ENCODE measurements around the gene DPP6.

Gene DPP6

DNA sequence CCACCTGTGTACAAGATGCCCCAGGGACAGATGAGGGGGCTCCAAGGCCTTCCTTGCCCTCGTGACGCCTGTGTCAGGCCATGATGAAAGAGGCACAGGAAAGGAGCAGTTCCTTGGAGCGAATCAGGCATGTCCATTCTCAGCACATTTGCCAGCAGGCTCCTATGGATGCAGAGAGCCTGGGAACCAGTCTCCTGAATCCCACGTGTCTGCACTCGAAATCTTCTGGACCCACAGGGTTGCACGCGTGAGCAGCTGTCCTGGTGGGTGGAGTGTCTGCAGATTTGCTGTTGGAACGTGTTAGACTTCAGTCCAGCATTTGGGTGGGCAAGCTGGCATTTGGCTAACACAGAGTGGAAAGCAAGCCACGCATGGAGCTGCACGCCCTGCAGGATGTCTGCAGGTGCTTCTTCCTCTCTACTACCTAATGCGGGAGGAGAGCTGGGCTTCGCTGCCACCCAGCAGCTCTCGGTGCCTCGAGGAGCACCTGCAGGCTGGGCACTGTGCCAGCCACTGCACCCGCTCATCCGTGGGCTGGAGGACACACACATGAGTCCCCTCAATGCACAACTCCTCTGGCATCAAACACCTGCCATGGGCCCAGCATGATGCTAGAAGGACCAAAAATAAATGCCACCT lies 810.1 kb downstream of the DPP6 start:
- H3K4me3 Mint-ChIP-seq: no peak overlapping the region
- H3K27ac Mint-ChIP-seq: no peak overlapping the region
- no peak for ATAC-seq (replicated peaks)
- H3K4me1 Mint-ChIP-seq: no peaks in the 10 kb centered on the region
- H3K36me3 Mint-ChIP-seq: no peaks in the 10 kb centered on the region
- no peak for DNase-seq
- no peaks in the 10 kb centered on the region for H3K9me3 Mint-ChIP-seq
- H3K27me3 Mint-ChIP-seq: peaks cover 7 to 13% of the 10 kb centered on the region in 2 donors

DNA sequence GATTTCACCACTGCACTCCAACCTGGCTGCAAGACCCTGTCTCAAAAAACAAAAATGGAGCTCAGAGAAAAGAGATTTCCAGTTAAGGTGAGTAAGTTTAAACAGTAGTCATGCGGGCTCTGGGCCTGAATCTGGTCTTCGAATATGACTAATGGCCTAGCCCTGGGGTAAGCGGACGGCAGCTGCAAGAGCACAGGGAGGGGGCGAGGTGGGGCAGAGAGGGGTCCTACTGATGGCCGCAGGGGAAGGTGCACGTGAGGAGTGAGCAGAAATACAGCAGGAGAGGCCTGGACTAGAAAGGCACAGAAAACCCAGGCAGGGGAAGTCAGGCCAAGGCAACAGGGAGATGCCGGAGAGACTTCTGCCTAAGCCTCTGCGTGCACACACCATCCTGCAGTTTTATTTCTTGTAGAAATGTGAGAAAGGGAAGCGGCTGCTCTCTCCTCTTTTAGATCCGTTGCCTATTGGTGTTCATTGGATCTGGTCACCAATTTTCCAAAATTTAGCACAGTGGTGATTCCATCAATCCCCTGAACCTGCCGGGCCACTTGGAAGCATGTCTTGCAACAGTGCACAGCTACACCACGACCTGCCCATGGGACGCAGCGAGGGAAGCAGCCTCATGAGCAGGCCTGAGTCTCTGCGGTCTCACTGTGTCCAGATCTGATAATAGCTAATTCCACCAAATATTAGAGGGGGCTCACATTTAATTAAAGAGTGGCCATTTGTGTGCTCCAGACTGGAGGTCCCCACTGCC lies 811.7 kb downstream of the DPP6 start:
- H3K27me3 Mint-ChIP-seq: peaks cover 16 to 27% of the 10 kb centered on the region in 2 donors
- no peak overlapping the region for H3K4me3 Mint-ChIP-seq
- H3K9me3 Mint-ChIP-seq: no peaks in the 10 kb centered on the region
- ATAC-seq (replicated peaks) (no peak), DNase-seq (no peak)
- H3K4me1 Mint-ChIP-seq: peaks cover 0 to 4% of the 10 kb centered on the region in 2 donors
- no peaks in the 10 kb centered on the region for H3K36me3 Mint-ChIP-seq
- no peak overlapping the region for H3K27ac Mint-ChIP-seq

DNA sequence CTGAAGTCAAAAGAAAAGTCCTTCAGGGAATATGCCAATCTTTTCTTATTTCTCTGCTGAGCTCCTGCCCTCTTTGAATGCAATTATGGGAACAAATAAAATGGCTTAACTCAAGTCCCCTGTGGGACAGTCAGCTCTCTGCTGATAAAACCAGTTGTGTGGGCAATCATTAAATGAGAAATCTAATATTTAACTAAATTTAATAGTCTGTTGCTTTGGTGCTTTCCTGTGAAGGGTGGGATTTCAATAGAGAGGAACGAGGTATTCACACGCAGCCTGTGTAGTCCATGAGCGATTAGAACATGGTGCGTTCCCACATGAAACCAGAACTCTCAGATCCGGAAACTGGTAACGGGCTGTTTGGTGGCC lies 812.3 kb downstream of the DPP6 start:
- no peak for DNase-seq
- Mint-ChIP-seq H3K4me3 (no peak overlapping the region), H3K27me3 (peaks cover 21 to 32% of the 10 kb centered on the region in 2 donors), H3K36me3 (no peaks in the 10 kb centered on the region), H3K4me1 (peaks cover 0 to 6% of the 10 kb centered on the region in 2 donors), H3K9me3 (no peaks in the 10 kb centered on the region), H3K27ac (no peak overlapping the region)
- no peak for ATAC-seq (replicated peaks)

DNA sequence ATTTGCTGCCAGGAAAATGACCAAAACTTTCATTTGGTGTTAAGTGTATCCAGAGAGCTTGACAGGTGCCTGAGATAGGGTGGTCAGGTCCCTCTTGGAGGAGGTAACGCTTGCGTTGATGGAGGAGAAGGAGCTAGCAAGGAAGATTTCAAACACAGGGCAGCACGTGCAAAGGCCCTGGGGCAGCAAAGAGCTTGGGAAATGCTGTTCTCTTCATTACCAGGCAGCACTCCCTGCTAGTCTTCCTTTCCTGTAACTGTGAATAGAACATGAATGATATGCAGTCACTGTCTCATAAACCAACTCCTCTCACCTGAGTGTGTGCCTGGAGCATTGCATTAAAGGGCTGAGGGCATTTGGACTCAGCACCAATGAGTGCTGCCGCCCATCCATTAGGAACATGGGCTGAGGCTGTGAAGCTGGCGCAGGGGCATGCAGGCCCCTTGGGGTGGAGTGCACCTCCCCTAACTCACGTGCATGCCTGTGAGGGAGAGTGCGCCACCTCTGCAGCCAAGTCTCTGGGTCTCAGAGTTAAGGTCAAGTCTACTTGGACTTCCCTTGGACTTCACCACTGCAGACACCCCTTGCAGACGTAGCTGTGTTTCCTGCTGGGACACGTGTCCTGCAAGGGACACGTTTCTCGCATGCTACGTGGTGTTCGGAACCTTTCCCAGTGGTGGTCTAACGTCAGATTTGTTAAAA lies 813.9 kb downstream of the DPP6 start:
- DNase-seq: no peak
- Mint-ChIP-seq H3K9me3 (no peaks in the 10 kb centered on the region), H3K36me3 (no peaks in the 10 kb centered on the region), H3K27ac (no peak overlapping the region), H3K27me3 (peaks cover 24 to 32% of the 10 kb centered on the region in 2 donors), H3K4me3 (no peak overlapping the region), H3K4me1 (peaks cover 0 to 6% of the 10 kb centered on the region in 2 donors)
- ATAC-seq (replicated peaks): no peak

DNA sequence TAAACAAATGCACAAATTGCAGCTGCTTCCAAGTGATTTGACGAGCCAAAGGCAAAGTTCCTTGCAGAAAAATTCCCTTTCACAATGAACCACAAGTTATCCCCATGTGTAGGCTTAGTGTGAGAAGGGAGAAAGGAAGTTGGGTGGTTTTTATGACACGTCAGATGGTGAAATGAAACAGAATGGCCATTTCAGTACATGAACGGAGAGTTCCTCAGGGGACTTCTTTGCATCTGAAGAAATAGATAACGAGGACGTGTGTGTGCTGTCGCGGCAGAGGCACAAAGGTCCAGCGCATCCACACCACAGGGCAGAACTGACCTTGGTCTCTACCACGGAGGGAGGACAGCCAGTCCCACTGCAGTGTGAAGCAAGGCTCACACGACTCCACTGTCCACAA lies 814.9 kb downstream of the DPP6 start:
- ATAC-seq (replicated peaks): no peak
- Mint-ChIP-seq H3K4me1 (peaks cover 0 to 6% of the 10 kb centered on the region in 2 donors), H3K27me3 (peaks cover 24 to 32% of the 10 kb centered on the region in 2 donors), H3K4me3 (no peak overlapping the region), H3K27ac (no peak overlapping the region), H3K36me3 (no peaks in the 10 kb centered on the region), H3K9me3 (no peaks in the 10 kb centered on the region)
- DNase-seq: no peak

DNA sequence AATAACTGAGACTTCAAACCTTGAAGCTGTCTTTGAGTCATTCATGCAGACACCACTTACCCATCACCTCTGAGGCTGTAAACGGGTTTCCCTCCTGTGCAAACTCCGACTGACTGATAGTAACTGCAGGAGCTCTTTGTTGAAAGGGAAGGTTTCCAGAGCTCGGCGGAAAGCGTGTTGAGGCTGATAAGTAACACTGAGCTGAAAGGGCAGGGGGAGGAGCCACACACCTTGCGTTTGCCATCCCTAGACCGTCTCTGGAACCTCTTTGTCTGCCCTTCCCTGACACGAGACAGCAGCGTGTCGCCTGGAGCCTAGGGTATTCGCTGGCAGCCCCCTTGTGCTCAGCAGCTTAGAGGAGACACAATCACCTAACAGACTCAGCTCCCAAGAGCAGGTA lies 816.7 kb downstream of the DPP6 start:
- ATAC-seq (replicated peaks): peak in 1 of 2 donors; percentile 17
- peaks cover 24 to 28% of the 10 kb centered on the region in 2 donors for H3K27me3 Mint-ChIP-seq
- peaks cover 0 to 6% of the 10 kb centered on the region in 2 donors for H3K4me1 Mint-ChIP-seq
- H3K36me3 Mint-ChIP-seq: no peaks in the 10 kb centered on the region
- H3K27ac Mint-ChIP-seq: no peak overlapping the region
- no peak for DNase-seq
- peaks cover 0 to 4% of the 10 kb centered on the region in 2 donors for H3K9me3 Mint-ChIP-seq
- H3K4me3 Mint-ChIP-seq: no peak overlapping the region

DNA sequence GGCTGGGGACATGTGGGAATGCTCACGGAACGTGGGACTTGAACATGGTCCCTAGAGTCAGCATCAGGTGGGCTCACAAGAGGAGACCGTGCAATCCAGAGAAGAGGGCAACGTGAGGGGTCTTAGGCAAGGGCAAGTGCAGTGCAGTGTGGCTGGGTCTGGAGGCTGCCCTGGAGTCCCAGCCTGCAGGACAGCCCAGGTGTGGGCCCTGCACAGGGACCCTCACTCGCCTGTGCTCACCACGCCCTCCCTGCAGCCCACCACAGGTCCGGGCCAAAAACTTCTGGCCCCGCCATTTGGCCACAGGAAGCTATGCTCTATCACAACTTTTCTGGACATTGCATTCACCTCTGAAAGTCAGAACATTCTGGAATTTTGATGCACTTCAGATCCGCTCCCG lies 817.2 kb downstream of the DPP6 start:
- H3K27ac Mint-ChIP-seq: no peak overlapping the region
- no peaks in the 10 kb centered on the region for H3K36me3 Mint-ChIP-seq
- H3K9me3 Mint-ChIP-seq: peaks cover 0 to 4% of the 10 kb centered on the region in 2 donors
- no peak overlapping the region for H3K4me3 Mint-ChIP-seq
- DNase-seq (no peak), ATAC-seq (replicated peaks) (no peak)
- peaks cover 0 to 6% of the 10 kb centered on the region in 2 donors for H3K4me1 Mint-ChIP-seq
- H3K27me3 Mint-ChIP-seq: peaks cover 24 to 28% of the 10 kb centered on the region in 2 donors

DNA sequence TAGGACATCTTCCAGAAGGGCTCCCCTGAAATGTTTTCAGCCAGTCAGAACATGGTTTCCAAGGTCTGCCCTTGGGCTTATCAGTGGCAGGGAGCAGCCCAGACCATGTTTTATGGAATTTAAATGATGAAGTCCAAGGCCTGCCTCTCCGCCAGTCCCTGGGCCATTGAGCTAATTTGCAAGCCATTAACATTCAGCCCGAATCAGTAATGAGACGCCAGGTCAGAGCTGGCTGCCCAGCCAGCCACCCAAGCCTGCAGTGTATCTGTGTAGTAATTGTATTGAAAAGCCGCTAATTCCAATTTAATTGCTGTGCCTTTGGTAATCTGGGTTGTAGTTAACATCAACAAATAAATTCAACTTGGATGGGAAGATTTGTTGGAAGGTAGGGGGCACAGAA lies 819.3 kb downstream of the DPP6 start:
- peaks cover 0 to 4% of the 10 kb centered on the region in 2 donors for H3K9me3 Mint-ChIP-seq
- no peaks in the 10 kb centered on the region for H3K36me3 Mint-ChIP-seq
- H3K4me1 Mint-ChIP-seq: peaks cover 0 to 6% of the 10 kb centered on the region in 2 donors
- H3K27ac Mint-ChIP-seq: no peak overlapping the region
- peaks cover 21 to 27% of the 10 kb centered on the region in 2 donors for H3K27me3 Mint-ChIP-seq
- no peak overlapping the region for H3K4me3 Mint-ChIP-seq
- DNase-seq (no peak), ATAC-seq (replicated peaks) (no peak)

DNA sequence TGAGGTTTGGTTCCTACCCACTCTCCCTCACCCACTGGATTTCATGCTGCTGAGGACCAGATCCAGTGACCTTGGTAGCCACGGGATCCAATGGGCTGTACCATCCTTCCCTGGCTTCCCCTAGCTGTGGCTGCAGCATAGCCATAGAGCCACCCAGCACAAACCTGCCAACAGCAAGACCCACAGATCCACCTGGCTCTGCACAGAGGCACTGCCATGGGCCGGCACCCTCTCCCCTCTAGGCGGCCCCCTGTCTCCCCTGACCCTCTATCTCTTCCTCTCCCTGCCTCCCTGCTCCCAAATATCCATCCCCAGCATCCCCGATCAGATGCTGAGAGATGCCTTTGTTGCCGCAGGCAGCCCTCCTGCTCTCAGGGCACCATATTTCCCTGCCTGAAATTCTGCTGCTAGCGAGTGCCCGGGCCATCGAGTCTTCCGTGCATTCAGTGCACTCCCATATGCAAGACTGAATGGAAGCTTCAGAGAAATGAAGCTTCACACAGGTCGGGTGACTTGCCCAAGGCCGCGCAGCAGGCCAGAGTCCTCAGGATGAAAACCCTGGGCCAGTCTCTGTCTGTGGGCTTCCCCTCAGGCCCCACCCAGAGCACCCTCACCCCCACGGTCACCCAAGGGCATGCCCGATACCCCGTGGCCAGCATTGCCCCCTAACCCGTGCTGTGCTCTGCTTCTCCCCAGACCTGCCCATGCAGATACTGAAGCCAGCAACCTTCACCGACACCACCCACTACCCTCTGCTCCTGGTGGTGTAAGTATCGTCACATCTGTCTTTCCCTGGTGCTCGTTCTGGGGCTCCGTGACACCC lies 819.9 kb downstream of the DPP6 start:
- DNase-seq (no peak), ATAC-seq (replicated peaks) (no peak)
- H3K36me3 Mint-ChIP-seq: no peaks in the 10 kb centered on the region

DNA sequence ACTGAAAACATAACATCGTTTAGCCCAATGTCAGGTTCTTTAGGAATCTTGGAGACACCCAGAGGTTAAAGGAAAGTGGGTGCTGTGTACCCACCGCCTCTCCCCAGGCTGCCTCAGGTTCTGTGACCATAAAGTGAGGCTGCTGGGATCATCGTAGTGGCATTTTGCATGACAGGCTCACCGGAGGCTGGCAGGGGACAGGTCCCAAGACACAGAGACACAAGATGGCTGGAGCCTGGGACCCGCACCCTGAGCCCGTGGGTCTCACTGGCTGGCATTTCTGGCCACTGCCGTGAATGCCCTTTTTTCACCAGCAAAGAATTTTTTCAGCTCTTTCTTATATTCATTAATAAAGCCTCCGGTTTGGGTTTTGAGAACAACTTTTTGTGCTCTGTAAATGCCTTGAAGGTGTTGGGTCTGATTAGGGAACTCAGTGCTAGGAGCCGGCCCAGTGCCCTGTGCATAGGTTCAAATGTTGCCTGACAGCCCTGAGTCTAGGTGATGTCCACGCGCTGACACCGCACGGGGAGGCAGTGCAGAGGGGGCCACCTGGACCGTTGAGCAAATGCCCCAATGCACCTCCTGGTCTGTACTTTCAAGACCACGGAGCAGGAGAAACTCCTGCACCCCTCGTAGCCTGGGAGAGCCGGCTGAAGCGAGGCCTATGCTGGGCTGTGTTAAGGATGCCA lies 820.8 kb downstream of the DPP6 start:
- Mint-ChIP-seq H3K27me3 (peaks cover 18 to 20% of the 10 kb centered on the region in 2 donors), H3K4me1 (peaks cover 0 to 6% of the 10 kb centered on the region in 2 donors), H3K27ac (no peak overlapping the region), H3K9me3 (peaks cover 0 to 4% of the 10 kb centered on the region in 2 donors), H3K36me3 (no peaks in the 10 kb centered on the region), H3K4me3 (no peak overlapping the region)
- ATAC-seq (replicated peaks) (no peak), DNase-seq (no peak)

More for the DNA sequence above, 819.9 kb downstream of the DPP6 start:
- Mint-ChIP-seq H3K27ac (no peak overlapping the region), H3K4me3 (no peak overlapping the region), H3K4me1 (peaks cover 0 to 6% of the 10 kb centered on the region in 2 donors), H3K9me3 (peaks cover 0 to 4% of the 10 kb centered on the region in 2 donors), H3K27me3 (peaks cover 19 to 20% of the 10 kb centered on the region in 2 donors)

DNA sequence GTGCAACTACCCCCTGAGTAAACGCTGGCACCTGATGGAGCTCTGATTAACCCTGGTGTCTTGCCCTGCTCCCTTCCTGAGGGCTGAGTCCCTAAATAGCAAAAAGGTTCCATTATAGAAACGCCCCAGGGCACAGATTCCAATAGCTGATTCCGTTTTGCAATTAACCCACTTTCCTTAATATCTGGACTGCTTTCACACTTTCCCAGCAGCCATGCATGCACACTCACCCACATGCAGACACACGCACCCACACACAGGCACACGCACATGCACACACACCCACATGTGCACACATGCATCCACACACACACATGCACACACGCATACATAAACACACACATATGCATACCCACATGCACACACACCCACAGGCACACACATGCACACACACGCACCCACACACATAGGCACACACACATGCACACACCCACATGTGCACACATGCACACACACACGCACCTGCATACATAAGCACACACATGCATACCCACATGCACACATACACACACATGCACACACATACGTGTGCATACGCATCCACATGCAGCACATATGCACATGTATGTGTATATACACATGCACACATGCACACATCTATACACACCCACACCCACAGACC lies 821.4 kb downstream of the DPP6 start:
- Mint-ChIP-seq H3K27me3 (peaks cover 13 to 15% of the 10 kb centered on the region in 2 donors), H3K36me3 (no peaks in the 10 kb centered on the region), H3K4me3 (no peak overlapping the region), H3K27ac (no peak overlapping the region), H3K4me1 (peaks cover 0 to 6% of the 10 kb centered on the region in 2 donors), H3K9me3 (peaks cover 0 to 4% of the 10 kb centered on the region in 2 donors)
- no peak for ATAC-seq (replicated peaks)
- DNase-seq: no peak

DNA sequence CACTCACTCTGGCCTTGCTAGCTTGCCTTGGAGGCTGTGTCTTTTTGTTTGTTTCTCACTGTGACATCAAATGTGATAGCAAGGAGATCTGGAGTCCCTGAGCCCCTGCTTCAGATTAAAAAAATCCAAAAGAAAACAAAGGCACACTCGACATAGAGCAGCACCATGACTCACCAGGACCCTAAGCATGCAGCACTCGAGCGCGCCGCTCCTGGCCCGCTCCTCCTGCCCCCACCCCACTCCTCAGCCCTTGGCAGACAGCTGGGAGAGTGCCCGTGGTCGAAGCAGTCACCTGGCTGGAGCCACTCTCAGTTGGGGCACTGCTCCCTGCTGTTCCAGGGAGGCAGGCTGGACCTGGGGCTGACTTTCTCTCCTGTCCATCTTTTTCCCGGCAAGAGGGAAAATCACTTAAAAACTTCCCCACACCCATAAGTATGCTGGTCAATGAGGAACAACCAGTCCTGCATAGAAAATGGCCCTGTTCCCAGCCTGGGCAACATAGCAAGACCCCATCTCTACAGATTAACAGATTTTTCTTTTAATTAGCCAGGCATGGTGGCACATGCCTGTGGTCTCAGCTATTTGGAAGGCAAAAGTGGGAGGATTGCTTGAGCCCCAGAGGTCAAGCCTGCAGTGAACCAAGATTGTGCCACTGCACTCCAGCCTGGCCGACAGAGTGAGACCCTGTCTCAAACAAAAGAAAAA lies 822.4 kb downstream of the DPP6 start:
- DNase-seq: no peak
- peaks cover 4 to 7% of the 10 kb centered on the region in 2 donors for H3K27me3 Mint-ChIP-seq
- H3K36me3 Mint-ChIP-seq: no peaks in the 10 kb centered on the region
- no peak for ATAC-seq (replicated peaks)
- H3K4me1 Mint-ChIP-seq: no peaks in the 10 kb centered on the region
- peaks cover 0 to 4% of the 10 kb centered on the region in 2 donors for H3K9me3 Mint-ChIP-seq
- H3K4me3 Mint-ChIP-seq: no peak overlapping the region
- no peak overlapping the region for H3K27ac Mint-ChIP-seq

DNA sequence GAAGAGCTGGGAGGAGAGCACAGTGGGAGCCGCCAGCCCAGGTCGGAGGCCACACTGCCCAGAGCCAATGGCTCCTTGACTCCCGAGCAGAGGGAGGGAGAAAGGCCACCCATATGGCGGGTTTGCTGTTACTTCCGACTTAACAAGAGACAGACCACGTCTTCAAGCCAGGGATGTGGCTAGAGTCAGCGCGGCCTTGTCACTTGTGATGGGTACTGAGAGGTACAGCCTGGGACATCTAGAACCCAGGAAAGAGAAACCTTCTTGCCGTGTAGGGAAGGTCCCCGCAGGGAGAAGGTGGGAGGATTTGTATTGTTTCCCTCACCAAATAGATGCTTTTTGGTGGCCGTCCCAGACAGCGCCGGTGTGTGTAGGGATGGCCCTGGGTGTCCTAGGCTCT lies 823.1 kb downstream of the DPP6 start:
- Mint-ChIP-seq H3K27ac (no peak overlapping the region), H3K27me3 (peaks cover 4 to 7% of the 10 kb centered on the region in 2 donors), H3K4me3 (no peak overlapping the region), H3K9me3 (peaks cover 0 to 4% of the 10 kb centered on the region in 2 donors), H3K4me1 (no peaks in the 10 kb centered on the region), H3K36me3 (no peaks in the 10 kb centered on the region)
- DNase-seq (no peak), ATAC-seq (replicated peaks) (no peak)

All from stimulated activated naive B cell treated with anti-CD40 and anti-IgM and Interleukin-4, amounts not matched to agents 10 μg/mL and 1 μg/mL and 100 μg/mL, for 72 hours (primary cell).